SK-N-SH treated with all-trans-retinoic acid at 6 μM for 48 hours (cell line): Measurements from ENCODE around the gene E2F6.

Source experiments
- ATAC-seq: fragments of 200-7000 bp; cut with Tn5 transposase; 3 replicates; pipeline ENCODE4 v1.9.1; 2020; ENCODE audit warnings: mild to moderate bottlenecking, moderate library complexity
- ARNTL ChIP-seq: fragments of 450-650 bp; formaldehyde crosslinking; IDR thresholded peaks from 2 replicates; pipeline ENCODE4 v1.5.0; 2020; ENCODE audit warnings: low read depth, mild to moderate bottlenecking, moderate library complexity, borderline replicate concordance
- BACH2 ChIP-seq: fragments of 250-450 bp; sonication (Bioruptor Pico); IDR thresholded peaks from 2 replicates; pipeline ENCODE4 v1.9.0; 2021; ENCODE audit warnings: mild to moderate bottlenecking, borderline replicate concordance
- CSDC2 ChIP-seq: fragments of 250-450 bp; sonication (Bioruptor Pico); IDR thresholded peaks from 2 replicates; pipeline ENCODE4 v1.5.0; 2020; ENCODE audit warnings: mild to moderate bottlenecking, moderate library complexity
- ESRRG ChIP-seq: fragments of 250-450 bp; sonication (Bioruptor Pico); IDR thresholded peaks from 2 replicates; pipeline ENCODE4 v1.6.1; 2021; ENCODE audit warnings: mild to moderate bottlenecking
- GLIS3 ChIP-seq: fragments of 250-450 bp; sonication (Bioruptor Pico); IDR thresholded peaks from 2 replicates; pipeline ENCODE4 v1.5.0; 2020; ENCODE audit warnings: mild to moderate bottlenecking, moderate library complexity
- ISL1 ChIP-seq: fragments of 250-450 bp; sonication (Bioruptor Pico); IDR thresholded peaks from 2 replicates; pipeline ENCODE4 v2.1.2; 2022; ENCODE audit warnings: mild to moderate bottlenecking, moderate library complexity
- OSR1 ChIP-seq: fragments of 250-450 bp; sonication (Bioruptor Pico); IDR thresholded peaks from 2 replicates; pipeline ENCODE4 v1.8.0; 2022; ENCODE audit warnings: moderate library complexity, mild to moderate bottlenecking, inconsistent platforms
- PPARA ChIP-seq: fragments of 250-450 bp; sonication (Bioruptor Pico); IDR thresholded peaks from 2 replicates; pipeline ENCODE4 v1.5.0; 2020; ENCODE audit warnings: mild to moderate bottlenecking, borderline replicate concordance
- RARB ChIP-seq: fragments of 250-450 bp; sonication (Bioruptor Pico); IDR thresholded peaks from 2 replicates; pipeline ENCODE4 v1.8.0; 2021; ENCODE audit warnings: mild to moderate bottlenecking, moderate library complexity
- SNAI2 ChIP-seq: fragments of 250-450 bp; sonication (Bioruptor Pico); IDR thresholded peaks from 2 replicates; pipeline ENCODE4 v1.5.0; 2020; ENCODE audit warnings: mild to moderate bottlenecking, moderate library complexity
- TCF4 ChIP-seq: fragments of 250-450 bp; sonication (Bioruptor Pico); IDR thresholded peaks from 2 replicates; pipeline ENCODE4 v1.8.0; 2021; ENCODE audit warnings: mild to moderate bottlenecking, moderate library complexity, borderline replicate concordance
- TOX ChIP-seq: fragments of 250-450 bp; sonication (Bioruptor Pico); IDR thresholded peaks from 2 replicates; pipeline ENCODE4 v1.8.0; 2021; ENCODE audit warnings: mild to moderate bottlenecking, moderate library complexity, borderline replicate concordance
- ZC3H10 ChIP-seq: fragments of 250-450 bp; sonication (Bioruptor Pico); IDR thresholded peaks from 2 replicates; pipeline ENCODE4 v1.5.1; 2021; ENCODE audit warnings: mild to moderate bottlenecking, moderate library complexity
- ZFP3 ChIP-seq: fragments of 250-450 bp; sonication (Bioruptor Pico); IDR thresholded peaks from 2 replicates; pipeline ENCODE4 v1.5.0; 2020; ENCODE audit warnings: mild to moderate bottlenecking, moderate library complexity
- ZFP30 ChIP-seq: fragments of 450-650 bp; formaldehyde crosslinking; IDR thresholded peaks from 2 replicates; pipeline ENCODE4 v1.5.0; 2022; ENCODE audit warnings: mild to moderate bottlenecking, moderate library complexity
- ZNF565 ChIP-seq: fragments of 450-650 bp; formaldehyde crosslinking; conservative IDR thresholded peaks from 2 replicates; pipeline ENCODE4 v1.5.0; 2020; ENCODE audit warnings: low read depth, mild to moderate bottlenecking, moderate library complexity
- ZNF70 ChIP-seq: fragments of 450-650 bp; formaldehyde crosslinking; IDR thresholded peaks from 2 replicates; pipeline ENCODE4 v1.5.0; 2020; ENCODE audit warnings: mild to moderate bottlenecking, moderate library complexity
- ZNF8 ChIP-seq: fragments of 450-650 bp; formaldehyde crosslinking; IDR thresholded peaks from 2 replicates; pipeline ENCODE4 v1.5.0; 2020; ENCODE audit warnings: mild to moderate bottlenecking, moderate library complexity
- TF ChIP-seq, protein P1 (sequence below): fragments of 250-450 bp; sonication (Bioruptor Pico); IDR thresholded peaks from 2 replicates; pipeline ENCODE4 v1.5.1; 2021; ENCODE audit warnings: mild to moderate bottlenecking, moderate library complexity
- TF ChIP-seq, protein P2 (sequence below): fragments of 250-450 bp; sonication (Bioruptor Pico); IDR thresholded peaks from 2 replicates; pipeline ENCODE4 v1.8.0; 2021; ENCODE audit warnings: low read depth, mild to moderate bottlenecking, moderate library complexity, borderline replicate concordance
- TF ChIP-seq, protein P3 (sequence below): fragments of 250-450 bp; sonication (Bioruptor Pico); IDR thresholded peaks from 2 replicates; pipeline ENCODE4 v1.5.1; 2020; ENCODE audit warnings: low read depth, mild to moderate bottlenecking, moderate library complexity
- TF ChIP-seq, protein P4 (sequence below): fragments of 250-450 bp; sonication (Bioruptor Pico); IDR thresholded peaks from 2 replicates; pipeline ENCODE4 v1.5.0; 2020; ENCODE audit warnings: mild to moderate bottlenecking, moderate library complexity
- TF ChIP-seq, protein P5 (sequence below): fragments of 250-450 bp; sonication (Bioruptor Pico); IDR thresholded peaks from 2 replicates; pipeline ENCODE4 v1.8.0; 2020; ENCODE audit warnings: mild to moderate bottlenecking, moderate library complexity, borderline replicate concordance

E2F6 gene

DNA sequence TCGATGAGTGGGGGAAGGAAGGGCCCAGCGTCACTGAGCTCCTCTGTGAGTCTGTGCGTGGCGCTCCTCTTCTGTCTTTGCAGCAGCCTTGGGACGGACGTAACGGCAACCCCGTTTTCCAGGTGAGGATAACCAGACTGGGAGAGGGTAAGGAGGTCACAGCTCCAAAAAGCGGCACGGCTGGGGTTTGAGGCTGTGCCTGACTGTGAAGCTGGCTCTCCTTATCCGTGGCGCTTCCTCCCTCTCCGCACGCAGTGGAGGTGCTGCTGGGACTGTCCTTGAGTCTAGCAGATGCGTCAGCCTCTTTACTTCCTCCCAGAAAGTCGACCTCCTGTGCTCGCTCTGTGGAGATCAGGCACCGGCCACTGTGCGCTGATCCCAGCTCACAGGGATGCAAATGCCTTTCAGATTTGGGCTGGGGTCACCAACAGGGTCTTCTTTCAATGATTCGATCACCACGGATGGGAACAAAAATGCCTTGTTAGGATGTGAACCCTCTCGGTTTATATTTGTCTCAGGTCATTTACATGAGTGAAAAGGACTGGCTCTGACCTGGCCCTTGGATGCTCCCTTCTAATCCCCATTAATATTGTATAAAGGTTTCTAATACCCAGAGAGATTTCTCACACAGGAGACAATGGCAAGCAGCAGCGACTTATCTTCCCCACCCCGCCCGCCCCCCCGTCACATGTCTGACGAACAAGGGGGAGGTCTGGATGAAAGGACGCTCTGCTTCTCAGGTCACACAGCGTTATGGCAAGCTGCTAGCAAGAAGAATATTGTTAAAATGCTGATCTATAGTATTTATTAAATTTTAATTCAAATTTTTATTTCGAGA is 30.1 kb upstream of the E2F6 start:
- TF ChIP-seq SNAI2 (CRISPR knock-in tag): no peak
- TF ChIP-seq ZNF8 (CRISPR knock-in tag): no peak
- no peak for TF ChIP-seq OSR1 (CRISPR knock-in tag)
- TF ChIP-seq, protein P1, sequence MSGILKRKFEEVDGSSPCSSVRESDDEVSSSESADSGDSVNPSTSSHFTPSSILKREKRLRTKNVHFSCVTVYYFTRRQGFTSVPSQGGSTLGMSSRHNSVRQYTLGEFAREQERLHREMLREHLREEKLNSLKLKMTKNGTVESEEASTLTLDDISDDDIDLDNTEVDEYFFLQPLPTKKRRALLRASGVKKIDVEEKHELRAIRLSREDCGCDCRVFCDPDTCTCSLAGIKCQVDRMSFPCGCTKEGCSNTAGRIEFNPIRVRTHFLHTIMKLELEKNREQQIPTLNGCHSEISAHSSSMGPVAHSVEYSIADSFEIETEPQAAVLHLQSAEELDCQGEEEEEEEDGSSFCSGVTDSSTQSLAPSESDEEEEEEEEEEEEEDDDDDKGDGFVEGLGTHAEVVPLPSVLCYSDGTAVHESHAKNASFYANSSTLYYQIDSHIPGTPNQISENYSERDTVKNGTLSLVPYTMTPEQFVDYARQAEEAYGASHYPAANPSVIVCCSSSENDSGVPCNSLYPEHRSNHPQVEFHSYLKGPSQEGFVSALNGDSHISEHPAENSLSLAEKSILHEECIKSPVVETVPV (CRISPR knock-in tag): no peak
- TF ChIP-seq ZNF70 (CRISPR knock-in tag): no peak
- no peak for TF ChIP-seq ZC3H10 (CRISPR knock-in tag)
- TF ChIP-seq CSDC2 (CRISPR knock-in tag): no peak
- TF ChIP-seq BACH2 (CRISPR knock-in tag): no peak
- TF ChIP-seq, protein P2, sequence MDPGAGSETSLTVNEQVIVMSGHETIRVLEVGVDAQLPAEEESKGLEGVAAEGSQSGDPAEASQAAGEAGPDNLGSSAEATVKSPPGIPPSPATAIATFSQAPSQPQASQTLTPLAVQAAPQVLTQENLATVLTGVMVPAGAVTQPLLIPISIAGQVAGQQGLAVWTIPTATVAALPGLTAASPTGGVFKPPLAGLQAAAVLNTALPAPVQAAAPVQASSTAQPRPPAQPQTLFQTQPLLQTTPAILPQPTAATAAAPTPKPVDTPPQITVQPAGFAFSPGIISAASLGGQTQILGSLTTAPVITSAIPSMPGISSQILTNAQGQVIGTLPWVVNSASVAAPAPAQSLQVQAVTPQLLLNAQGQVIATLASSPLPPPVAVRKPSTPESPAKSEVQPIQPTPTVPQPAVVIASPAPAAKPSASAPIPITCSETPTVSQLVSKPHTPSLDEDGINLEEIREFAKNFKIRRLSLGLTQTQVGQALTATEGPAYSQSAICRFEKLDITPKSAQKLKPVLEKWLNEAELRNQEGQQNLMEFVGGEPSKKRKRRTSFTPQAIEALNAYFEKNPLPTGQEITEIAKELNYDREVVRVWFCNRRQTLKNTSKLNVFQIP (CRISPR knock-in tag): no peak
- TF ChIP-seq RARB (CRISPR knock-in tag): no peak
- no peak for TF ChIP-seq ESRRG (CRISPR knock-in tag)
- TF ChIP-seq ARNTL: no peak
- TF ChIP-seq TCF4 (CRISPR knock-in tag): no peak
- TF ChIP-seq ZFP3: no peak
- no peak for TF ChIP-seq ISL1 (CRISPR knock-in tag)
- TF ChIP-seq ZFP30: no peak
- TF ChIP-seq, protein P3, sequence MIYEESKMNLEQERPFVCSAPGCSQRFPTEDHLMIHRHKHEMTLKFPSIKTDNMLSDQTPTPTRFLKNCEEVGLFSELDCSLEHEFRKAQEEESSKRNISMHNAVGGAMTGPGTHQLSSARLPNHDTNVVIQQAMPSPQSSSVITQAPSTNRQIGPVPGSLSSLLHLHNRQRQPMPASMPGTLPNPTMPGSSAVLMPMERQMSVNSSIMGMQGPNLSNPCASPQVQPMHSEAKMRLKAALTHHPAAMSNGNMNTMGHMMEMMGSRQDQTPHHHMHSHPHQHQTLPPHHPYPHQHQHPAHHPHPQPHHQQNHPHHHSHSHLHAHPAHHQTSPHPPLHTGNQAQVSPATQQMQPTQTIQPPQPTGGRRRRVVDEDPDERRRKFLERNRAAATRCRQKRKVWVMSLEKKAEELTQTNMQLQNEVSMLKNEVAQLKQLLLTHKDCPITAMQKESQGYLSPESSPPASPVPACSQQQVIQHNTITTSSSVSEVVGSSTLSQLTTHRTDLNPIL (CRISPR knock-in tag): no peak
- TF ChIP-seq, protein P4, sequence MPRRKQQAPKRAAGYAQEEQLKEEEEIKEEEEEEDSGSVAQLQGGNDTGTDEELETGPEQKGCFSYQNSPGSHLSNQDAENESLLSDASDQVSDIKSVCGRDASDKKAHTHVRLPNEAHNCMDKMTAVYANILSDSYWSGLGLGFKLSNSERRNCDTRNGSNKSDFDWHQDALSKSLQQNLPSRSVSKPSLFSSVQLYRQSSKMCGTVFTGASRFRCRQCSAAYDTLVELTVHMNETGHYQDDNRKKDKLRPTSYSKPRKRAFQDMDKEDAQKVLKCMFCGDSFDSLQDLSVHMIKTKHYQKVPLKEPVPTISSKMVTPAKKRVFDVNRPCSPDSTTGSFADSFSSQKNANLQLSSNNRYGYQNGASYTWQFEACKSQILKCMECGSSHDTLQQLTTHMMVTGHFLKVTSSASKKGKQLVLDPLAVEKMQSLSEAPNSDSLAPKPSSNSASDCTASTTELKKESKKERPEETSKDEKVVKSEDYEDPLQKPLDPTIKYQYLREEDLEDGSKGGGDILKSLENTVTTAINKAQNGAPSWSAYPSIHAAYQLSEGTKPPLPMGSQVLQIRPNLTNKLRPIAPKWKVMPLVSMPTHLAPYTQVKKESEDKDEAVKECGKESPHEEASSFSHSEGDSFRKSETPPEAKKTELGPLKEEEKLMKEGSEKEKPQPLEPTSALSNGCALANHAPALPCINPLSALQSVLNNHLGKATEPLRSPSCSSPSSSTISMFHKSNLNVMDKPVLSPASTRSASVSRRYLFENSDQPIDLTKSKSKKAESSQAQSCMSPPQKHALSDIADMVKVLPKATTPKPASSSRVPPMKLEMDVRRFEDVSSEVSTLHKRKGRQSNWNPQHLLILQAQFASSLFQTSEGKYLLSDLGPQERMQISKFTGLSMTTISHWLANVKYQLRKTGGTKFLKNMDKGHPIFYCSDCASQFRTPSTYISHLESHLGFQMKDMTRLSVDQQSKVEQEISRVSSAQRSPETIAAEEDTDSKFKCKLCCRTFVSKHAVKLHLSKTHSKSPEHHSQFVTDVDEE (CRISPR knock-in tag): no peak
- TF ChIP-seq ZNF565 (CRISPR knock-in tag): no peak
- ATAC-seq: no peak

DNA sequence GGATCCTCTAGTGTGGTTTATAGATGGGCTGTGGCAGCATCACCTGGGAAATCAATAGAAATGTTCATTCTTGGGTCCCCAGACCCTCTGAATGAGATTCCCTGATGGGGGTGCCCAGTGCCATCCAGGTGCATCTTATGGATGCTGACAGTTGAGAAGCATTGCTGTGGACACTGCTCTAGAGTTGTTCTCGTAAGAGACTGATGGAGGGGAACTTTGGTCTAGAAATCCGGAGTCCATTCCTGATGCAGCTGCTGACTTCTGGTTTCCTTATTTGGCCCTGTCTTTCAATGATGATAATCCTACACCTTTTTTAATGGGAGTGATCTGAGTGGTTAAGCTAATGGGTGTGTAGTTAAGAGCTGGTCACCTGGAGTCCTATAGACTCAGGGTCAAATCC is 28.3 kb upstream of the E2F6 start:
- TF ChIP-seq SNAI2 (CRISPR knock-in tag) (no peak), TCF4 (CRISPR knock-in tag) (no peak), TOX (CRISPR knock-in tag) (no peak), ISL1 (CRISPR knock-in tag) (no peak), ARNTL (no peak), ZNF70 (CRISPR knock-in tag) (no peak), CSDC2 (CRISPR knock-in tag) (no peak), ZFP3 (no peak), ZNF565 (CRISPR knock-in tag) (no peak), GLIS3 (no peak), BACH2 (CRISPR knock-in tag) (no peak), PPARA (CRISPR knock-in tag) (no peak), ESRRG (CRISPR knock-in tag) (no peak), ZFP30 (no peak), ZNF8 (CRISPR knock-in tag) (no peak)
- TF ChIP-seq, protein P2 (CRISPR knock-in tag): no peak
- TF ChIP-seq, protein P5, sequence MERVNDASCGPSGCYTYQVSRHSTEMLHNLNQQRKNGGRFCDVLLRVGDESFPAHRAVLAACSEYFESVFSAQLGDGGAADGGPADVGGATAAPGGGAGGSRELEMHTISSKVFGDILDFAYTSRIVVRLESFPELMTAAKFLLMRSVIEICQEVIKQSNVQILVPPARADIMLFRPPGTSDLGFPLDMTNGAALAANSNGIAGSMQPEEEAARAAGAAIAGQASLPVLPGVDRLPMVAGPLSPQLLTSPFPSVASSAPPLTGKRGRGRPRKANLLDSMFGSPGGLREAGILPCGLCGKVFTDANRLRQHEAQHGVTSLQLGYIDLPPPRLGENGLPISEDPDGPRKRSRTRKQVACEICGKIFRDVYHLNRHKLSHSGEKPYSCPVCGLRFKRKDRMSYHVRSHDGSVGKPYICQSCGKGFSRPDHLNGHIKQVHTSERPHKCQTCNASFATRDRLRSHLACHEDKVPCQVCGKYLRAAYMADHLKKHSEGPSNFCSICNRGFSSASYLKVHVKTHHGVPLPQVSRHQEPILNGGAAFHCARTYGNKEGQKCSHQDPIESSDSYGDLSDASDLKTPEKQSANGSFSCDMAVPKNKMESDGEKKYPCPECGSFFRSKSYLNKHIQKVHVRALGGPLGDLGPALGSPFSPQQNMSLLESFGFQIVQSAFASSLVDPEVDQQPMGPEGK (CRISPR knock-in tag): no peak
- TF ChIP-seq, protein P1 (CRISPR knock-in tag): no peak
- no peak for ATAC-seq
